Activated T-helper 1 cell treated with Interleukin-2 at 50 U/mL for 16 hours (primary cell): ENCODE results near the gene ZSCAN10.

Experiments used
- DNase-seq: peaks from one replicate; pipeline ENCODE4 v3.0.0-alpha.2; 2020; ENCODE audit warnings: low read depth

ZSCAN10 gene

DNA sequence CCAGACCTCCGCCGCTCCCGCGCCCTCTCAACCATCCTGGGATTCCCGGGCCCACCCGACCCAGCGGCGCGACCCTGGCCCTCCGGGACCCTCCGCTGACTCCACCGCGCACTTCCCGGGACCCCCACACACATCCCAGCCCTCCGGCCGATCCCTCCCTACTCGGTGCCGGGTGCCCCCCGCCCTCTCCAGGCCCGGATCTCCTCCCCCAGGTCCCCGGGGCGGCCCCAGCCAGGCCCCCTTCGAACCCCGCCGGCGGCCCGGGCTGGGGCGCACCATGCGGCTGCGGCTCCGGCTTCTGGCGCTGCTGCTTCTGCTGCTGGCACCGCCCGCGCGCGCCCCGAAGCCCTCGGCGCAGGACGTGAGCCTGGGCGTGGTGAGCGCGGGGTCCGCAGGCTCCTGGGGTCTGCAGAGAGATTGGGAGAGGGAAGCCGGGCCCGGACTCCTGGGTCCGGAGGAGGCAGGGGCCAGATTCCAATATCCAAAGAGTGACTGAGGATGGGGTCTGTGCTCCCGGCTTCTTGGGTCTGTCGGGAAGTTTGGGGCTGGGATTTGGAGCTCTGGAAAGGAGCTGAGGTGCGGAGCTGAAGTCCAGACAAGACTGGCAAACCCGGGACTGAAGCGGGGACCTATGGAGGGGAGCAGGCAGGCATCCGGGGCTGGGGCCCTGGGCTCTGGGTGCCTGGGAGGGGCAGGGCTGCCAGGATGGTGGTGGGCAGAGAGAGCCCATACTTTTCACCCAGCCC lies 52.3 kb downstream of the ZSCAN10 start:
- no peak for DNase-seq

DNA sequence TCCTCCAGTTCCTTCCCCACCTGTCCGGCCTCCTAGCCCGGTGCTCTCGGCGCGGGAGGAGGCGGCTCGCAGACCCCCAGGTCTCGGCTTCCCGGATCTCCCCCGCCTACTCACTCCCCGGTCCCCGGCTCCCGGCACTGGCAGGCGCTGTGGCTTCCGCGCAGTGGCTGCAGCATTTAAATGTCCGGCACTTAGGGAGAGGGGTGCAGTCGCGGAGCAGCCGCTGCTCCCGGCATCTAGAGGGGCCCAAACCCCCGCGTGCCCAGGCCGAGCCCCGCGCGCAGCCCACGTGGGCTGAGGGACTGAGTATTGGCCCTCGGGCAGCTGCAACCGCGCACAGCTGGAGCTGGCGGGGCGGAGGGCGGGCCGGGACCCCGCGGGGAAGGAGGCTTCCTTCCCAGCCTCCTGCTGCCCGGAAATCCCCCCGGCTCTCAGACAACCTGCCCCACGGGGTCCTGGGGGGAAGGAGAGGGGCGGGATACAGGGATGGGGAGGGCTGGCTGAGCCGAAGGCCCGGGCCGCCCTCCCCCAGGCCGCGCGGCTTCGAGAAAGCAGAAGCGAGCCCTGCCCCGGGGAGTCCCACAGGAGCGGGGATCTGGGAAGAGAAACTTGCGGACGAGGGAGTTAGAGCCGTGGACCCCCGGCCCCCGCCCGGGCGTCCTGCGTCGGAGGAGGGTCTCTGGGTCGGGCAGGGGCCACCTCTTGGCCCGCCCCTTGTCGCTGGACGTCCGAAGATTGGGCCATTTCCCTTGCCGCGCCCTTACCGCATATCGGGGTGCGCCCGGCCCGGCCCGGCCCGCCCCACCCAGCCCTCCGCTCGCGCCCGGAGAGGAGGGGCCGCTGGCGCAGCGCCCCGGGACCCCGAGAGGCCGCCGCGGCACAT lies 53.1 kb downstream of the ZSCAN10 start, which contains the start of gene MMP25:
MMP25 (plus strand) TSS at position 804 of the 883 bp plus-strand sequence. CDS start 357 bp downstream, outside the sequence.
- no peak for DNase-seq

DNA sequence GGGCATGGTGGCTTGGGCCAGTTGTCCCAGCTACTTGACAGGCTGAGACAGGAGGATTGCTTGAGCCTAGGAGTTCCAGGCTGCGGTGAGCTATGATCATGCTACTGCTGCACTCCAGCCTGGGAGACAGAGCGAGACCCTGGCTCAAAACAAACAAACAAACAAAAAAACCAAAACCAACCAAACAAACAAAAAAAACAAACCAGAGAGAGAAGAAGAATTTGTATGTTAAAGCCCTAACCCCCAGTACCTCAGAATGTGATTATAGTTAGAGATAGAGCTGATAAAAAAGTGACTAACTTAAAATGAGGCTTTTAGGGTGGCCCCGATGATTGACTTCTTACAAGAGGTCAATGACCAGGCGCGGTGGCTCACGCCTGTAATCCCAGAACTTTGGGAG lies 54.4 kb downstream of the ZSCAN10 start:
- DNase-seq, result no peak

DNA sequence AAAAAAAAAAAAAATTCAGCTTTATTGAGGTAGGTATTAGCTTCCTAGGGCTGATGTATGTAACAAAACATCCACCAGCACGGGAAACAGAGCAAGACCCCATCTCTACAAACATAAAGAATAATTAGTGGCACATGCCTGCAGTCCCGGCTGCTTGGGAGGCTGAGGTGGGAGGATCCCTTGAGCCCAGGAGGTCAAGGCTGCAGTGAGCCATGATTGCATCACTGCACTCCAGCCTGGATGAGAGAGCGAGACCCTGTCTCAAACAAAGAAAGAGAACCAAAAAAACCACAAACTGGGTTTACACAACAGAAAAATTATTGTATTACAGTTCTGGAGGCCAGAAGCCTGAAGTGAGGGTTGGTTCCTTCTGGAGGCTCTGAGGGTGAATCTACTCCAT lies 56.7 kb downstream of the ZSCAN10 start:
- DNase-seq, result no peak

DNA sequence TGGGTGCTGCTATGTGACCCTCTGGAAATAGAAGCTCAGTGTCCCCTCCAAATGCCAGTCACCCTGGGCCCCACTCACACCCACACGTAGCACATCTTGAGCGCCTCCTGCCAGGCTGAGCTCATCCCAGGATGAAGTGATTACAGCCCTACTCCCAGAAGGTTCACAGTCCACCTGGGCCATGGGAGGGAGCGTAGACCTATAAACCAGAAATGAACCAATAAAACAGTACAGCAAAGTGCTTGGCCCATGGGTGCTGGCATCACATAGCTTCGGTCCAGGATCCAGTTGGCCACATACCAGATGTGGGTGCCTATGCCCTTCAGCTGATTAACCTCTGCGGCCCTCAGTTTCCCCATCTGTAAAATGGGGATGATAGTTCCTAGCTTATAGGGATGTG lies 60.2 kb downstream of the ZSCAN10 start:
- no peak for DNase-seq
